Kidney (tissue), 14 donors: Measurements from ENCODE around the gene ZNF787. TPM values are rescaled to one million over a fixed set of nuclear protein-coding genes. Genes with fewer than 3 reads are reported as not detected.

ENCODE experiments used
- DNase-seq, 5 donors: peaks; one replicate each; pipeline ENCODE4 v3.0.0-alpha.2; 2013 to 2020
- FAIRE-seq: peaks from 2 replicates; lab custom pipeline; 2012; peaks lifted over from hg19 to GRCh38; lab: Jason Lieb, UNC
- H3K27ac ChIP-seq, 2 donors: one replicate each; pipeline ENCODE4 v1.7.0; 2013; ENCODE audit warnings: low read depth in 2 of 2, low read length in 2 of 2, inconsistent platforms in 1 of 2
- H3K27me3 ChIP-seq: one replicate; pipeline ENCODE4 v1.7.1; 2013; ENCODE audit warnings: low read length, inconsistent platforms; ENCODE audit not compliant: control insufficient read depth, insufficient read depth
- H3K36me3 ChIP-seq, 3 donors: one replicate each; pipeline versions ENCODE4 v1.7.0 to v1.7.1; 2013; ENCODE audit warnings: low read length in 3 of 3, control low read depth in 1 of 3, inconsistent platforms in 1 of 3; ENCODE audit not compliant: insufficient read depth in 3 of 3, control insufficient read depth in 2 of 3
- H3K4me1 ChIP-seq, 3 donors: one replicate each; pipeline versions ENCODE4 v1.7.0 to v1.7.1; 2013; ENCODE audit warnings: low read length in 3 of 3, inconsistent platforms in 1 of 3, low read depth in 1 of 3; ENCODE audit not compliant: control insufficient read depth in 2 of 3, insufficient read depth in 2 of 3
- H3K4me3 ChIP-seq, 3 donors: one replicate each; pipeline versions ENCODE4 v1.7.0 to v1.8.1; 2013; ENCODE audit warnings: low read length in 3 of 3, control low read depth in 1 of 3, inconsistent platforms in 1 of 3
- H3K9ac ChIP-seq, 3 donors: one replicate each; pipeline versions ENCODE4 v1.7.0 to v1.7.1; 2013; ENCODE audit warnings: low read length in 3 of 3, control low read depth in 1 of 3, inconsistent platforms in 1 of 3
- H3K9me3 ChIP-seq, 3 donors: one replicate each; pipeline versions ENCODE4 v1.7.0 to v1.7.1; 2013; ENCODE audit warnings: low read length in 3 of 3, control low read depth in 1 of 3, inconsistent platforms in 1 of 3; ENCODE audit not compliant: control insufficient read depth in 2 of 3, insufficient read depth in 1 of 3
- intact Hi-C: fragments of 100-400 bp; cut with DNase I; formaldehyde crosslinking; loops from one replicate; pipeline ENCODE4 v1.11.1; 2022
- polyA plus RNA-seq: library from polyadenylated mRNA; stranded (reverse); fragments of 350-450 nt; fragmentation: Illumina TruSeq; extraction: RNeasy Lipid Tissue Mini Kit (QIAGEN cat#74804); gene quantifications from one replicate; pipeline ENCODE4 v1.2.3, GENCODE V29; 2014; ENCODE audit warnings: low read depth, low replicate concordance; ENCODE audit not compliant: insufficient read depth
- total RNA-seq: library from RNA; stranded (reverse); fragmentation: NEBNext Ultra II Directional; extraction: Animal tissue kit (Norgen Biotek cat#: 25700); gene quantifications from one replicate; pipeline ENCODE4 v1.2.1, GENCODE V29; 2021
- TF ChIP-seq, protein P1 (sequence below): IDR thresholded peaks from 3 replicates; pipeline ENCODE4 v1.5.1; 2012; ENCODE audit warnings: mild to moderate bottlenecking, moderate library complexity, borderline replicate concordance; ENCODE audit not compliant: insufficient read depth; ENCODE audit errors: extremely low read depth
- donor health status: control.
- donor health status: control.
- donor health status: control.
- donor health status: control.
- donor health status: control.
- donor health status: DM: yes; HTN: yes; CAD: no.
- donor health status: Normal renal cell carcinoma (clear cell type).

Gene ZNF787
- total and polyA plus RNA-seq, 2 donors from 2014 or later, result 23.0 to 31.9 TPM

DNA sequence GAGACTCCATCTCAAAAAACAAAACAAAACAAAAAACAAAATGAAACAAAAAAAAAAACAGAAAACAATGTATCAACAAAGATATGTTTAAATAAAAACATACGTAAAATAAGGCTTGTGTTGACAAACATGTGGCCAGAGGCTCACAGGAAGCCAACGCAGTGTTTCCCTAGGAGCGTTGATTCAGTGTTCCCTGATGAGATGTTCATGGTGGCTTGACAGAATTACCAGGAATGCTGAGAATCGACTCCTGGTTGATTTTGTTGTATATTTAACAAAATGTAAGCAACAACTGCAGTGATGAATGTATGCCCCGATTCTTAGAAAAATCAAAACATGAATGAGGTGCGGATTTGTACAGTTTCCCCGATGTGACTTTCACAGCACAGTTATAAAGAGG is 8.9 kb upstream of the ZNF787 start:
- no peak overlapping the region for H3K27ac ChIP-seq
- H3K9ac ChIP-seq, result no peak overlapping the region
- TF ChIP-seq, protein P1, sequence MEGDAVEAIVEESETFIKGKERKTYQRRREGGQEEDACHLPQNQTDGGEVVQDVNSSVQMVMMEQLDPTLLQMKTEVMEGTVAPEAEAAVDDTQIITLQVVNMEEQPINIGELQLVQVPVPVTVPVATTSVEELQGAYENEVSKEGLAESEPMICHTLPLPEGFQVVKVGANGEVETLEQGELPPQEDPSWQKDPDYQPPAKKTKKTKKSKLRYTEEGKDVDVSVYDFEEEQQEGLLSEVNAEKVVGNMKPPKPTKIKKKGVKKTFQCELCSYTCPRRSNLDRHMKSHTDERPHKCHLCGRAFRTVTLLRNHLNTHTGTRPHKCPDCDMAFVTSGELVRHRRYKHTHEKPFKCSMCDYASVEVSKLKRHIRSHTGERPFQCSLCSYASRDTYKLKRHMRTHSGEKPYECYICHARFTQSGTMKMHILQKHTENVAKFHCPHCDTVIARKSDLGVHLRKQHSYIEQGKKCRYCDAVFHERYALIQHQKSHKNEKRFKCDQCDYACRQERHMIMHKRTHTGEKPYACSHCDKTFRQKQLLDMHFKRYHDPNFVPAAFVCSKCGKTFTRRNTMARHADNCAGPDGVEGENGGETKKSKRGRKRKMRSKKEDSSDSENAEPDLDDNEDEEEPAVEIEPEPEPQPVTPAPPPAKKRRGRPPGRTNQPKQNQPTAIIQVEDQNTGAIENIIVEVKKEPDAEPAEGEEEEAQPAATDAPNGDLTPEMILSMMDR, result no peak
- no peaks in the 10 kb centered on the region for H3K27me3 ChIP-seq
- H3K36me3 ChIP-seq, result no peaks in the 10 kb centered on the region
- FAIRE-seq (no peak), DNase-seq (no peak)
- no peaks in the 10 kb centered on the region for H3K9me3 ChIP-seq
- intact Hi-C loops, result no loop called here
- no peak overlapping the region for H3K4me3 ChIP-seq
- H3K4me1 ChIP-seq, result peaks cover 0 to 2% (median 0%) of the 10 kb centered on the region in 3 donors

GRCh38 chr19:56126983-56127780 is 6.1 kb upstream of the ZNF787 start:
- FAIRE-seq, result no peak
- no peak for DNase-seq

GRCh38 chr19:56125806-56126590 is 4.9 kb upstream of the ZNF787 start:
- TF ChIP-seq, protein P1, result no peak
- no peak overlapping the region for H3K27ac ChIP-seq
- no peak overlapping the region for H3K4me3 ChIP-seq
- no peak overlapping the region for H3K9ac ChIP-seq
- FAIRE-seq (no peak), DNase-seq (no peak)
- H3K36me3 ChIP-seq, result no peaks in the 10 kb centered on the region
- H3K4me1 ChIP-seq, result peaks cover 0 to 4% (median 3%) of the 10 kb centered on the region in 3 donors
- intact Hi-C loops, result no loop called here
- H3K27me3 ChIP-seq, result no peaks in the 10 kb centered on the region
- no peaks in the 10 kb centered on the region for H3K9me3 ChIP-seq

More at GRCh38 chr19:56126983-56127780, 6.1 kb upstream of the ZNF787 start:
- Histone ChIP-seq H3K27ac (no peak overlapping the region), H3K27me3 (no peaks in the 10 kb centered on the region), H3K4me3 (no peak overlapping the region), H3K9ac (no peak overlapping the region), H3K4me1 (peaks cover 0 to under 1% (median 0%) of the 10 kb centered on the region in 3 donors), H3K9me3 (no peaks in the 10 kb centered on the region), H3K36me3 (no peaks in the 10 kb centered on the region)
- intact Hi-C loops, result no loop called here
- TF ChIP-seq, protein P1, result no peak
